GM12801 (cell line): ENCODE results near the gene LTO1.

ENCODE experiments used
- CTCF ChIP-seq: IDR thresholded peaks from one replicate; pipeline ENCODE4 v1.5.1; 2011; ENCODE audit warnings: control low read depth; ENCODE audit not compliant: insufficient read length; ENCODE audit errors: extremely low read depth

Gene LTO1

GRCh38 chr11:69657456-69657910 lies 17.7 kb downstream of the LTO1 start:
- TF ChIP-seq CTCF, result no peak

- TF ChIP-seq CTCF, result no peak
These were observed 18.4 kb downstream of the LTO1 start for GRCh38 chr11:69656536-69657455.

GRCh38 chr11:69655479-69656428 lies 19.4 kb downstream of the LTO1 start:
- no peak for TF ChIP-seq CTCF

- no peak for TF ChIP-seq CTCF
These were observed 20.3 kb downstream of the LTO1 start for GRCh38 chr11:69654660-69655478.

GRCh38 chr11:69654001-69654659 lies 21.0 kb downstream of the LTO1 start:
- TF ChIP-seq CTCF, result no peak

GRCh38 chr11:69653406-69653960 lies 21.7 kb downstream of the LTO1 start:
- no peak for TF ChIP-seq CTCF
